ENCODE results near the gene GUCY1A2.

GRCh38 chr11:106834567-106834966 lies 183.7 kb downstream of the GUCY1A2 start:
- no peak for TF ChIP-seq POLR2A (IDR thresholded peaks at IDR 0.05; ENCODE audit: low read length)
- TF ChIP-seq GATA1 (IDR thresholded peaks at IDR 0.05; ENCODE audit: low read depth, low read length): no peak

Measured in erythroblast (primary cell).